ENCODE measurements around the gene TPBG.

The TPBG gene

GRCh38 chr6:82360552-82360951 is 3.1 kb upstream of the TPBG start:
- H3K36me3 ChIP-seq (ENCODE audit: control insufficient read depth in 2 of 2, insufficient read depth in 1 of 2, low read length in 2 of 2), result peaks cover 0 to 4% of the 10 kb centered on the region in 2 experiments; a peak in 1 of 3 replicates
- ChIA-PET POLR2A (no interaction called here), CTCF (no interaction called here)
- TF ChIP-seq ZBTB17 (tag by site-specific recombination; IDR thresholded peaks at IDR 0.05) (peak; percentile 61; the same call in 1 of the 2 replicates), ZNF623 (tag by site-specific recombination; IDR thresholded peaks at IDR 0.05) (no peak), ZNF140 (tag by site-specific recombination; IDR thresholded peaks at IDR 0.05) (no peak)
- H3K9me3 ChIP-seq (ENCODE audit: control insufficient read depth, insufficient read depth, low read depth, low read length), result no peaks in the 10 kb centered on the region
- H3K4me3 ChIP-seq (ENCODE audit: low read depth, low read length), result no peak overlapping the region
- no peaks in the 10 kb centered on the region for H3K4me1 ChIP-seq (ENCODE audit: control insufficient read depth, insufficient read depth, low read length)
- no peak overlapping the region for H3K27ac ChIP-seq (ENCODE audit: extremely low read depth, low read depth, low read length)

- H3K36me3 ChIP-seq (ENCODE audit: control insufficient read depth in 2 of 2, insufficient read depth in 1 of 2, low read length in 2 of 2), result peaks cover 0 to 15% of the 10 kb centered on the region in 2 experiments; a peak in 2 of 3 replicates
- no peak overlapping the region for H3K27ac ChIP-seq (ENCODE audit: extremely low read depth, low read depth, low read length)
- ChIA-PET CTCF (no interaction called here), POLR2A (no interaction called here)
- no peaks in the 10 kb centered on the region for H3K9me3 ChIP-seq (ENCODE audit: control insufficient read depth, insufficient read depth, low read depth, low read length)
- H3K4me1 ChIP-seq (ENCODE audit: control insufficient read depth, insufficient read depth, low read length), result no peaks in the 10 kb centered on the region
- no peak overlapping the region for H3K4me3 ChIP-seq (ENCODE audit: low read depth, low read length)
- TF ChIP-seq KLF7 (tag by site-specific recombination; IDR thresholded peaks at IDR 0.05; ENCODE audit: borderline replicate concordance) (no peak), ZNF211 (tag by site-specific recombination; IDR thresholded peaks at IDR 0.05; ENCODE audit: low read depth) (no peak), ZNF664 (tag by site-specific recombination; IDR thresholded peaks at IDR 0.05) (no peak), ZNF600 (tag by site-specific recombination; IDR thresholded peaks at IDR 0.05) (no peak), ZFP37 (tag by site-specific recombination; IDR thresholded peaks at IDR 0.05) (no peak), ZNF792 (tag by site-specific recombination; IDR thresholded peaks at IDR 0.05) (no peak), ZNF19 (tag by site-specific recombination; IDR thresholded peaks at IDR 0.05; ENCODE audit: low read depth) (no peak), HOXD13 (CRISPR knock-in tag; IDR thresholded peaks at IDR 0.05; ENCODE audit: borderline replicate concordance) (no peak), SP2 (tag by site-specific recombination; IDR thresholded peaks at IDR 0.05) (no peak)
Measured at GRCh38 chr6:82361631-82362030, 2.0 kb upstream of the TPBG start.

GRCh38 chr6:82362144-82362543 is 1.5 kb upstream of the TPBG start:
- no peaks in the 10 kb centered on the region for H3K4me1 ChIP-seq (ENCODE audit: control insufficient read depth, insufficient read depth, low read length)
- H3K9me3 ChIP-seq (ENCODE audit: control insufficient read depth, insufficient read depth, low read depth, low read length), result no peaks in the 10 kb centered on the region
- no peak overlapping the region for H3K27ac ChIP-seq (ENCODE audit: extremely low read depth, low read depth, low read length)
- peaks cover 0 to 15% of the 10 kb centered on the region in 2 experiments; a peak in 2 of 3 replicates for H3K36me3 ChIP-seq (ENCODE audit: control insufficient read depth in 2 of 2, insufficient read depth in 1 of 2, low read length in 2 of 2)
- ChIA-PET POLR2A (no interaction called here), CTCF (interaction anchor here (0.6 to 1.2 kb wide), 3 partner anchors 90 to 705 kb away, joined by 3 to 5 read pairs (median 3); partner anchors contain the start of gene DOP1A)
- no peak overlapping the region for H3K4me3 ChIP-seq (ENCODE audit: low read depth, low read length)
- TF ChIP-seq SALL2 (tag by site-specific recombination; IDR thresholded peaks at IDR 0.05; ENCODE audit: borderline replicate concordance) (no peak), ZNF677 (tag by site-specific recombination; IDR thresholded peaks at IDR 0.05) (no peak), ZBTB10 (tag by site-specific recombination; IDR thresholded peaks at IDR 0.05) (no peak), ZNF266 (tag by site-specific recombination; IDR thresholded peaks at IDR 0.05; ENCODE audit: low read depth) (no peak), PRDM1 (tag by site-specific recombination; IDR thresholded peaks at IDR 0.05) (no peak), REST (tag by site-specific recombination; IDR thresholded peaks at IDR 0.05) (no peak), ZNF350 (tag by site-specific recombination; IDR thresholded peaks at IDR 0.05) (no peak), ZBTB44 (tag by site-specific recombination; IDR thresholded peaks at IDR 0.05) (no peak), OSR2 (tag by site-specific recombination; IDR thresholded peaks at IDR 0.05) (no peak), ZNF23 (tag by site-specific recombination; IDR thresholded peaks at IDR 0.05; ENCODE audit: borderline replicate concordance) (no peak), HOXA7 (CRISPR knock-in tag; IDR thresholded peaks at IDR 0.05; ENCODE audit: borderline replicate concordance) (no peak), ZNF155 (tag by site-specific recombination; IDR thresholded peaks at IDR 0.05) (no peak), MZF1 (tag by site-specific recombination; IDR thresholded peaks at IDR 0.05; ENCODE audit: borderline replicate concordance) (no peak), ZNF664 (tag by site-specific recombination; IDR thresholded peaks at IDR 0.05) (no peak), ZNF600 (tag by site-specific recombination; IDR thresholded peaks at IDR 0.05) (no peak)

Measured in HEK293 (cell line).